ENCODE data around the gene NCBP1. TPM values are rescaled to one million over a fixed set of nuclear protein-coding genes. Genes with fewer than 3 reads are reported as not detected.

The NCBP1 gene
- total RNA-seq, 1 donor from 2014 or later, result 38.4 TPM

GRCh38 chr9:97632248-97632984, 1.2 kb upstream of the NCBP1 start:
- H3K4me1 Mint-ChIP-seq, result peaks cover 34% of the 10 kb centered on the region
- H3K36me3 Mint-ChIP-seq, result no peaks in the 10 kb centered on the region
- peak overlapping the region; percentile 100 for H3K27ac Mint-ChIP-seq
- TF ChIP-seq CTCF (IDR thresholded peaks at IDR 0.05; ENCODE audit: unreplicated experiment), result no peak
- H3K27me3 Mint-ChIP-seq (ENCODE audit: low read depth), result no peaks in the 10 kb centered on the region
- DNase-seq (ENCODE audit: low spot score in 2 of 2, unreplicated experiment in 2 of 2), result no peak
- H3K4me3 Mint-ChIP-seq, result peak overlapping the region; percentile 83
- no peaks in the 10 kb centered on the region for H3K9me3 Mint-ChIP-seq

- Mint-ChIP-seq H3K4me1 (peaks cover 34% of the 10 kb centered on the region), H3K9me3 (no peaks in the 10 kb centered on the region), H3K4me3 (peak overlapping the region; percentile 83), H3K27ac (peak overlapping the region; percentile 100), H3K27me3 (ENCODE audit: low read depth) (no peaks in the 10 kb centered on the region), H3K36me3 (no peaks in the 10 kb centered on the region)
- no peak for DNase-seq (ENCODE audit: low spot score in 2 of 2, unreplicated experiment in 2 of 2)
- no peak for TF ChIP-seq CTCF (IDR thresholded peaks at IDR 0.05; ENCODE audit: unreplicated experiment)
Measured at GRCh38 chr9:97633859-97634490, 354 bp downstream of the NCBP1 start.

GRCh38 chr9:97635026-97635425, 1.4 kb downstream of the NCBP1 start:
- TF ChIP-seq CTCF (IDR thresholded peaks at IDR 0.05; ENCODE audit: unreplicated experiment), result no peak

GRCh38 chr9:97636903-97637302, 3.3 kb downstream of the NCBP1 start:
- no peak overlapping the region for H3K27ac Mint-ChIP-seq
- H3K4me3 Mint-ChIP-seq, result no peak overlapping the region

More at GRCh38 chr9:97635026-97635425, 1.4 kb downstream of the NCBP1 start:
- Mint-ChIP-seq H3K4me3 (peak overlapping the region; percentile 83), H3K27me3 (ENCODE audit: low read depth) (no peaks in the 10 kb centered on the region), H3K27ac (peak overlapping the region; percentile 100), H3K36me3 (no peaks in the 10 kb centered on the region), H3K9me3 (no peaks in the 10 kb centered on the region), H3K4me1 (peaks cover 29% of the 10 kb centered on the region)
- DNase-seq (ENCODE audit: low spot score in 2 of 2, unreplicated experiment in 2 of 2), result no peak

GRCh38 chr9:97638666-97639065, 5.0 kb downstream of the NCBP1 start:
- Mint-ChIP-seq H3K27me3 (ENCODE audit: low read depth) (no peaks in the 10 kb centered on the region), H3K4me1 (peaks cover 25% of the 10 kb centered on the region), H3K9me3 (no peaks in the 10 kb centered on the region), H3K4me3 (no peak overlapping the region), H3K27ac (no peak overlapping the region), H3K36me3 (peaks cover 8% of the 10 kb centered on the region)
- TF ChIP-seq CTCF (IDR thresholded peaks at IDR 0.05; ENCODE audit: unreplicated experiment), result no peak
- no peak for DNase-seq (ENCODE audit: low spot score in 2 of 2, unreplicated experiment in 2 of 2)

More at GRCh38 chr9:97636903-97637302, 3.3 kb downstream of the NCBP1 start:
- H3K27me3 Mint-ChIP-seq (ENCODE audit: low read depth), result no peaks in the 10 kb centered on the region
- H3K4me1 Mint-ChIP-seq, result peaks cover 26% of the 10 kb centered on the region
- no peak for DNase-seq (ENCODE audit: low spot score in 2 of 2, unreplicated experiment in 2 of 2)
- TF ChIP-seq CTCF (IDR thresholded peaks at IDR 0.05; ENCODE audit: unreplicated experiment), result no peak
- no peaks in the 10 kb centered on the region for H3K36me3 Mint-ChIP-seq
- H3K9me3 Mint-ChIP-seq, result no peaks in the 10 kb centered on the region
